Trophoblast cell (in vitro differentiated cells and primary cell): ENCODE results near the gene KCNK3.
A peak's percentile ranks its signal among the peaks of the same experiment; 100 is the strongest.

Source experiments
- DNase-seq, 2 donors: peaks; one replicate each; pipeline ENCODE4 v3.0.0-alpha.2; 2016
- H2AFZ ChIP-seq: 2 replicates; pipeline ENCODE4 v1.6.1; 2013; ENCODE audit warnings: low read length, moderate library complexity, mild to moderate bottlenecking; ENCODE audit not compliant: insufficient read depth, poor library complexity
- H2AK5ac ChIP-seq: 2 replicates; pipeline ENCODE4 v1.6.1; 2013; ENCODE audit warnings: mild to moderate bottlenecking, low read length
- H2BK120ac ChIP-seq: 2 replicates; pipeline ENCODE4 v1.6.1; 2013; ENCODE audit warnings: low read length, mild to moderate bottlenecking, moderate library complexity; ENCODE audit not compliant: insufficient read depth, poor library complexity
- H2BK12ac ChIP-seq: 2 replicates; pipeline ENCODE4 v1.6.1; 2013; ENCODE audit warnings: mild to moderate bottlenecking, low read length, moderate library complexity
- H2BK5ac ChIP-seq: 2 replicates; pipeline ENCODE4 v1.6.1; 2013; ENCODE audit warnings: low read length, low read depth, moderate library complexity, mild to moderate bottlenecking; ENCODE audit not compliant: poor library complexity
- H3K14ac ChIP-seq: 2 replicates; pipeline ENCODE4 v1.6.1; 2013; ENCODE audit warnings: mild to moderate bottlenecking, low read length
- H3K18ac ChIP-seq: 2 replicates; pipeline ENCODE4 v1.6.1; 2013; ENCODE audit warnings: mild to moderate bottlenecking, low read length
- H3K23ac ChIP-seq: 2 replicates; pipeline ENCODE4 v1.6.1; 2013; ENCODE audit warnings: low read length
- H3K27ac ChIP-seq: 2 replicates; pipeline ENCODE4 v1.5.1; 2013; ENCODE audit warnings: low read depth, mild to moderate bottlenecking, inconsistent platforms, low read length, moderate library complexity
- H3K27me3 ChIP-seq: 2 replicates; pipeline ENCODE4 v1.6.1; 2013; ENCODE audit warnings: inconsistent platforms, mild to moderate bottlenecking, low read length, moderate library complexity; ENCODE audit not compliant: insufficient read depth
- H3K36me3 ChIP-seq, 2 experiments: 1 replicate in 1 of 2; 2 replicates in 1 of 2; pipeline ENCODE4 v1.6.1; 2013; ENCODE audit warnings: low read length in 2 of 2, mild to moderate bottlenecking in 2 of 2, moderate library complexity in 1 of 2; ENCODE audit not compliant: insufficient read depth in 2 of 2, control insufficient read depth in 1 of 2
- H3K4ac ChIP-seq: 2 replicates; pipeline ENCODE4 v1.6.1; 2013; ENCODE audit warnings: low read depth, mild to moderate bottlenecking, low read length, moderate library complexity
- H3K4me1 ChIP-seq, 2 experiments: 1 replicate in 1 of 2; 2 replicates in 1 of 2; pipeline ENCODE4 v1.6.1; 2013; ENCODE audit warnings: low read length in 2 of 2, mild to moderate bottlenecking in 2 of 2, moderate library complexity in 1 of 2; ENCODE audit not compliant: insufficient read depth in 2 of 2, control insufficient read depth in 1 of 2
- H3K4me2 ChIP-seq: 2 replicates; pipeline ENCODE4 v1.6.1; 2013; ENCODE audit warnings: inconsistent platforms, mild to moderate bottlenecking, low read length, moderate library complexity
- H3K4me3 ChIP-seq: 2 replicates; pipeline ENCODE4 v1.5.1; 2013; ENCODE audit warnings: mild to moderate bottlenecking, low read depth, low read length, inconsistent platforms
- H3K79me1 ChIP-seq: one replicate; pipeline ENCODE4 v1.6.1; 2013; ENCODE audit warnings: low read length
- H3K79me2 ChIP-seq: 2 replicates; pipeline ENCODE4 v1.6.1; 2013; ENCODE audit warnings: low read length, mild to moderate bottlenecking; ENCODE audit not compliant: control insufficient read depth, insufficient read depth, poor library complexity
- H3K9ac ChIP-seq: 2 replicates; pipeline ENCODE4 v1.6.1; 2013; ENCODE audit warnings: mild to moderate bottlenecking, low read length
- H3K9me3 ChIP-seq: 2 replicates; pipeline ENCODE4 v1.6.1; 2013; ENCODE audit warnings: low read depth, mild to moderate bottlenecking, control low read depth, inconsistent platforms, low read length; ENCODE audit not compliant: insufficient read depth
- H4K12ac ChIP-seq: 2 replicates; pipeline ENCODE4 v1.6.1; 2013; ENCODE audit warnings: low read depth, mild to moderate bottlenecking, low read length, moderate library complexity
- H4K8ac ChIP-seq: 2 replicates; pipeline ENCODE4 v1.6.1; 2013; ENCODE audit warnings: low read depth, mild to moderate bottlenecking, low read length, moderate library complexity
- H4K91ac ChIP-seq: one replicate; pipeline ENCODE4 v1.6.1; 2013; ENCODE audit warnings: low read depth, mild to moderate bottlenecking, low read length, moderate library complexity
- WGBS: extraction: QIAGEN DNeasy Blood & Tissue Kit; methylation state at CpG from one replicate; pipeline ENCODE4 v1.1.7; 2013; ENCODE audit warnings: missing lambda C conversion rate; ENCODE audit not compliant: insufficient read length, insufficient coverage; ENCODE audit errors: extremely low coverage; 5-methylcytosine and 5-hydroxymethylcytosine counted together

The KCNK3 gene

GRCh38 chr2:26772064-26773001 lies 79.8 kb downstream of the KCNK3 start:
- no peak overlapping the region for H4K91ac ChIP-seq
- no peak overlapping the region for H2BK120ac ChIP-seq
- H3K27ac ChIP-seq: no peak overlapping the region
- no peak overlapping the region for H3K4me2 ChIP-seq
- H4K12ac ChIP-seq: no peak overlapping the region
- DNase-seq: peak; percentile 51 to 52
- H3K9me3 ChIP-seq: no peaks in the 10 kb centered on the region
- H3K14ac ChIP-seq: no peak overlapping the region
- no peak overlapping the region for H2BK5ac ChIP-seq
- no peak overlapping the region for H3K23ac ChIP-seq
- no peak overlapping the region for H3K4me3 ChIP-seq
- no peak overlapping the region for H2AFZ ChIP-seq
- H3K9ac ChIP-seq: no peak overlapping the region
- peaks cover 15 to 16% of the 10 kb centered on the region in 2 experiments for H3K4me1 ChIP-seq
- no peak overlapping the region for H2AK5ac ChIP-seq
- H3K27me3 ChIP-seq: no peaks in the 10 kb centered on the region
- H3K4ac ChIP-seq: no peak overlapping the region
- no peak overlapping the region for H2BK12ac ChIP-seq
- H3K18ac ChIP-seq: no peak overlapping the region
- no peak overlapping the region for H4K8ac ChIP-seq
- H3K79me1 ChIP-seq: peaks cover 2% of the 10 kb centered on the region
- no CpG with 5 or more reads among the region's 13 CpGs for whole genome bisulfite sequencing
- no peaks in the 10 kb centered on the region for H3K79me2 ChIP-seq
- H3K36me3 ChIP-seq: peaks cover 30 to 31% of the 10 kb centered on the region in 2 experiments

- Histone ChIP-seq H3K4me1 (peaks cover 5% of the 10 kb centered on the region in 2 experiments), H4K12ac (no peak overlapping the region), H3K4me3 (no peak overlapping the region), H2BK120ac (no peak overlapping the region), H3K18ac (no peak overlapping the region), H3K4me2 (no peak overlapping the region), H3K79me2 (no peaks in the 10 kb centered on the region), H2BK5ac (no peak overlapping the region), H3K27me3 (no peaks in the 10 kb centered on the region), H3K79me1 (no peaks in the 10 kb centered on the region), H4K91ac (no peak overlapping the region), H3K9me3 (no peaks in the 10 kb centered on the region), H2AK5ac (no peak overlapping the region), H2AFZ (no peak overlapping the region), H4K8ac (no peak overlapping the region), H2BK12ac (no peak overlapping the region), H3K27ac (no peak overlapping the region), H3K14ac (no peak overlapping the region), H3K9ac (no peak overlapping the region), H3K23ac (no peak overlapping the region), H3K4ac (no peak overlapping the region), H3K36me3 (peaks cover 49 to 58% of the 10 kb centered on the region in 2 experiments)
- WGBS: no CpG with 5 or more reads among the region's 5 CpGs
- DNase-seq: no peak
Measured at GRCh38 chr2:26776195-26776800, 83.8 kb downstream of the KCNK3 start.

GRCh38 chr2:26778098-26778497 lies 85.6 kb downstream of the KCNK3 start:
- no peak overlapping the region for H3K4ac ChIP-seq
- no peak for DNase-seq

GRCh38 chr2:26778507-26778906 lies 86.0 kb downstream of the KCNK3 start:
- no peak overlapping the region for H2BK12ac ChIP-seq
- H4K91ac ChIP-seq: no peak overlapping the region
- H3K79me1 ChIP-seq: no peaks in the 10 kb centered on the region
- H2AFZ ChIP-seq: no peak overlapping the region
- no peak overlapping the region for H3K23ac ChIP-seq
- H3K36me3 ChIP-seq: peaks cover 49 to 58% of the 10 kb centered on the region in 2 experiments
- no peak for DNase-seq
- H2AK5ac ChIP-seq: no peak overlapping the region
- H3K9ac ChIP-seq: no peak overlapping the region
- H3K27ac ChIP-seq: no peak overlapping the region
- no peaks in the 10 kb centered on the region for H3K9me3 ChIP-seq
- no peak overlapping the region for H4K12ac ChIP-seq
- H3K18ac ChIP-seq: no peak overlapping the region
- no peak overlapping the region for H3K4ac ChIP-seq
- H3K14ac ChIP-seq: no peak overlapping the region
- no peak overlapping the region for H2BK5ac ChIP-seq
- WGBS: no CpG with 5 or more reads among the region's 3 CpGs
- H3K4me2 ChIP-seq: no peak overlapping the region
- H3K79me2 ChIP-seq: no peaks in the 10 kb centered on the region
- H2BK120ac ChIP-seq: no peak overlapping the region
- no peaks in the 10 kb centered on the region for H3K4me1 ChIP-seq
- H3K4me3 ChIP-seq: no peak overlapping the region
- H4K8ac ChIP-seq: no peak overlapping the region
- no peaks in the 10 kb centered on the region for H3K27me3 ChIP-seq

More at GRCh38 chr2:26778098-26778497, 85.6 kb downstream of the KCNK3 start:
- Histone ChIP-seq H3K4me3 (no peak overlapping the region), H3K27ac (no peak overlapping the region), H3K79me1 (no peaks in the 10 kb centered on the region), H3K23ac (no peak overlapping the region), H3K36me3 (peaks cover 49 to 58% of the 10 kb centered on the region in 2 experiments), H2AK5ac (no peak overlapping the region), H3K4me1 (no peaks in the 10 kb centered on the region), H3K4me2 (no peak overlapping the region), H4K12ac (no peak overlapping the region), H4K91ac (no peak overlapping the region), H3K18ac (no peak overlapping the region), H3K27me3 (no peaks in the 10 kb centered on the region), H2BK120ac (no peak overlapping the region), H2BK5ac (no peak overlapping the region), H3K9me3 (no peaks in the 10 kb centered on the region), H3K9ac (no peak overlapping the region), H3K79me2 (no peaks in the 10 kb centered on the region), H2AFZ (no peak overlapping the region), H4K8ac (no peak overlapping the region), H3K14ac (no peak overlapping the region), H2BK12ac (no peak overlapping the region)
- no CpG with 5 or more reads among the region's 18 CpGs for WGBS
